GM23338 (cell line): ENCODE results near the gene CCNG2. TPM values are rescaled to one million over a fixed set of nuclear protein-coding genes. Genes with fewer than 3 reads are reported as not detected.

Experiments used
- ATAC-seq: fragments of 200-7000 bp; cut with Tn5 transposase; 3 replicates; pipeline ENCODE4 v1.9.1; 2020
- DNase-seq: peaks from one replicate; pipeline ENCODE4 v3.0.0-alpha.2; 2015; ENCODE audit warnings: low spot score
- H2AFZ ChIP-seq: fragments of 200-600 bp; sonication (generic); 2 replicates; pipeline ENCODE4 v1.8.0; 2016; ENCODE audit warnings: antibody characterized with exemption, mild to moderate bottlenecking, moderate library complexity
- H3F3A ChIP-seq: fragments of 200-600 bp; sonication (generic); replicated peaks from 2 replicates; pipeline ENCODE4 v1.8.0; 2017; ENCODE audit warnings: antibody characterized with exemption, mixed run types, low read depth
- H3K27ac ChIP-seq: fragments of 200-600 bp; sonication (generic); 2 replicates; pipeline ENCODE4 v1.6.1; 2016; ENCODE audit warnings: low read depth
- H3K27me3 ChIP-seq: fragments of 200-600 bp; sonication (generic); 2 replicates; pipeline ENCODE4 v1.8.0; 2016; ENCODE audit warnings: mild to moderate bottlenecking, mixed run types, moderate library complexity; ENCODE audit not compliant: insufficient read depth
- H3K36me3 ChIP-seq: fragments of 200-600 bp; sonication (generic); 2 replicates; pipeline ENCODE4 v1.8.0; 2016; ENCODE audit warnings: mild to moderate bottlenecking; ENCODE audit not compliant: insufficient read depth
- H3K4me1 ChIP-seq: fragments of 200-600 bp; sonication (generic); 2 replicates; pipeline ENCODE4 v1.8.0; 2016; ENCODE audit warnings: mild to moderate bottlenecking, moderate library complexity; ENCODE audit not compliant: insufficient read depth
- H3K4me2 ChIP-seq: fragments of 200-600 bp; sonication (generic); 2 replicates; pipeline ENCODE4 v1.7.1; 2017; ENCODE audit warnings: mixed run types
- H3K4me3 ChIP-seq: fragments of 200-600 bp; sonication (generic); 2 replicates; pipeline ENCODE4 v1.6.1; 2016; ENCODE audit warnings: mixed run types
- H3K79me2 ChIP-seq: fragments of 200-600 bp; sonication (generic); replicated peaks from 2 replicates; pipeline ENCODE4 v1.8.0; 2017; ENCODE audit warnings: mild to moderate bottlenecking; ENCODE audit not compliant: insufficient read depth
- H3K9me2 ChIP-seq: fragments of 200-600 bp; sonication (generic); 2 replicates; pipeline ENCODE4 v1.8.0; 2017; ENCODE audit not compliant: insufficient read depth
- H4K20me1 ChIP-seq: fragments of 200-600 bp; sonication (generic); replicated peaks from 2 replicates; pipeline ENCODE4 v1.8.0; 2017; ENCODE audit warnings: mild to moderate bottlenecking; ENCODE audit not compliant: insufficient read depth
- H3K27ac Mint-ChIP-seq: 2 replicates; pipeline ENCODE4 v1.8.0; 2020; ENCODE audit warnings: inconsistent platforms, mild to moderate bottlenecking, moderate library complexity, mixed read lengths
- H3K27me3 Mint-ChIP-seq: 3 replicates; pipeline ENCODE4 v1.8.0; 2022; ENCODE audit warnings: low read depth, mild to moderate bottlenecking, moderate library complexity, mixed read lengths, inconsistent platforms; ENCODE audit not compliant: insufficient read depth, poor library complexity
- H3K36me3 Mint-ChIP-seq: 3 replicates; pipeline ENCODE4 v1.8.0; 2021; ENCODE audit warnings: low read depth, mild to moderate bottlenecking, inconsistent platforms, moderate library complexity, mixed read lengths
- H3K4me1 Mint-ChIP-seq: 3 replicates; pipeline ENCODE4 v1.8.0; 2020; ENCODE audit warnings: mild to moderate bottlenecking, inconsistent platforms, mixed read lengths
- H3K4me3 Mint-ChIP-seq: 3 replicates; pipeline ENCODE4 v1.8.0; 2021; ENCODE audit warnings: moderate library complexity, mild to moderate bottlenecking, inconsistent platforms, mixed read lengths
- H3K9me3 Mint-ChIP-seq: 3 replicates; pipeline ENCODE4 v1.8.0; 2020; ENCODE audit warnings: moderate library complexity, mild to moderate bottlenecking, inconsistent platforms, mixed read lengths
- EZH2phosphoT487 ChIP-seq: fragments of 200-600 bp; sonication (generic); IDR thresholded peaks from one replicate; pipeline ENCODE4 v1.8.1; 2018; ENCODE audit warnings: antibody characterized with exemption; ENCODE audit not compliant: unreplicated experiment
- JUNB ChIP-seq: IDR thresholded peaks from one replicate; pipeline ENCODE4 v1.6.1; 2016; ENCODE audit warnings: antibody characterized with exemption; ENCODE audit not compliant: unreplicated experiment
- NANOG ChIP-seq: IDR thresholded peaks from 2 replicates; pipeline ENCODE4 v1.6.1; 2016; ENCODE audit warnings: antibody characterized with exemption, borderline replicate concordance
- POLR2AphosphoS5 ChIP-seq: IDR thresholded peaks from 2 replicates; pipeline ENCODE4 v1.6.1; 2016; ENCODE audit warnings: antibody characterized with exemption, low read depth
- STAT1 ChIP-seq: IDR thresholded peaks from one replicate; pipeline ENCODE4 v1.6.1; 2016; ENCODE audit warnings: antibody characterized with exemption; ENCODE audit not compliant: unreplicated experiment
- ZNF114 ChIP-seq: fragments of 250-450 bp; sonication (Bioruptor Pico); IDR thresholded peaks from 2 replicates; pipeline ENCODE4 v1.5.0; 2020; ENCODE audit warnings: mild to moderate bottlenecking, moderate library complexity
- ZNF331 ChIP-seq: fragments of 250-450 bp; sonication (Bioruptor Pico); IDR thresholded peaks from 2 replicates; pipeline ENCODE4 v1.5.0; 2020; ENCODE audit warnings: low read depth, mild to moderate bottlenecking, moderate library complexity
- ZNF462 ChIP-seq: fragments of 250-450 bp; sonication (Bioruptor Pico); IDR thresholded peaks from 2 replicates; pipeline ENCODE4 v1.5.0; 2020; ENCODE audit warnings: mild to moderate bottlenecking, moderate library complexity
- polyA plus RNA-seq: library from polyadenylated mRNA; unstranded; fragments of >200 nt; fragmentation: Nextera tagmentation; extraction: Ambion mirVana; gene quantifications from 2 replicates; pipeline ENCODE4 v1.2.1, GENCODE V29; 2016
- total RNA-seq: library from RNA; depleted of rRNA; stranded (reverse); fragments of >200 nt; shearing (Covaris generic); gene quantifications from 2 replicates; pipeline ENCODE4 v1.2.3, GENCODE V29; 2014

The CCNG2 gene
- total and polyA plus RNA-seq, 2 experiments from 2014 or later, result 7.1 to 16.5 TPM

- TF ChIP-seq ZNF462 (CRISPR knock-in tag), result no peak
- TF ChIP-seq ZNF331 (CRISPR knock-in tag), result no peak
- no peak for TF ChIP-seq JUNB
- TF ChIP-seq ZNF114 (CRISPR knock-in tag), result no peak
Measured at GRCh38 chr4:77178560-77178959, 21.6 kb downstream of the CCNG2 start (continued).

GRCh38 chr4:77179519-77179918, 22.5 kb downstream of the CCNG2 start:
- peaks cover 4% of the 10 kb centered on the region for H3K4me1 ChIP-seq
- no peaks in the 10 kb centered on the region for H3K79me2 ChIP-seq
- no peak overlapping the region for H3K27ac ChIP-seq
- DNase-seq (no peak), ATAC-seq (no peak)
- no peaks in the 10 kb centered on the region for H3K36me3 Mint-ChIP-seq
- no peak overlapping the region for H2AFZ ChIP-seq
- no peaks in the 10 kb centered on the region for H3K9me2 ChIP-seq
- no peaks in the 10 kb centered on the region for H4K20me1 ChIP-seq
- H3K4me1 Mint-ChIP-seq, result peaks cover 31% of the 10 kb centered on the region
- H3K4me3 Mint-ChIP-seq, result no peak overlapping the region
- H3K27me3 ChIP-seq, result peaks cover 30% of the 10 kb centered on the region
- H3K27me3 Mint-ChIP-seq, result peaks cover 35% of the 10 kb centered on the region
- no peak overlapping the region for H3K4me2 ChIP-seq
- no peak overlapping the region for H3K27ac Mint-ChIP-seq
- H3K36me3 ChIP-seq, result no peaks in the 10 kb centered on the region
- no peak overlapping the region for H3K4me3 ChIP-seq
- no peaks in the 10 kb centered on the region for H3K9me3 Mint-ChIP-seq
- no peaks in the 10 kb centered on the region for H3F3A ChIP-seq
- TF ChIP-seq STAT1, result no peak
- TF ChIP-seq POLR2AphosphoS5, result no peak
- no peak for TF ChIP-seq ZNF462 (CRISPR knock-in tag)
- no peak for TF ChIP-seq NANOG
- no peak for TF ChIP-seq EZH2phosphoT487
